NCI-H1694 (cell line): Measurements from ENCODE around the gene MRAS.
"Not testable (repeated sequence)": the region's sequence is repeated elsewhere in the genome, so short reads cannot be mapped to it uniquely, and the experiment has no call there.

Source experiments
- DNase-seq: peaks from one replicate; lab custom pipeline; 2025; lab: John Stamatoyannopoulos, UW

Gene MRAS

DNA sequence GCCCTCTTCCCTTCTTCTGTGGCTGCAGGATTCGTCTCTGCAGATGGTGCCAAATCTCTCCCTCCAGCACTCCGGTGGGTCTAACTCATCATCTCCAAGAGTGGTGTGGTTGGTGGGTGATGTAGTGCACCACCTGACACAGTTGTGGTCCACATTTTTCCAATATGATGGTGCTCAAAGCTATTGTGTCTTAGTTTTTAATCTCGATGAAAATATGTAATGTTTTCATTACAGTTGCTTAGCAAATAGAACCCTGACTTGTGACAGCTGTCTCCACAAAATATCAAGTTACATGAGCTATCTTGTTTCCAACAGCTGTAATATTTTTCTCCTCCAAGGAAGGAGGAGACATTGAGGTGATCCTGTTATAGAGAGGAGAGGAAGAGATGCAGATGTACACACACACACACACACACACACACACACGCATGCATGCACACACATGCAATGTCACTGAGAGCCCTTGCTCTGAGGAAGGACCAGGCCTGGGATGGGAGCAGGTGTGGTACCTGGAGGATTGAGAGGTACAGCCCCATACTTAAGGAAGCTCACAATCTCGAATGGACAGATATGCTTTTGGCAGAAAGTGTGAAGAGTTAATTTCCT lies 70.3 kb downstream of the MRAS start:
- DNase-seq = no peak

- no peak for DNase-seq
Observed at GRCh38 chr3:138423316-138423715, 74.9 kb downstream of the MRAS start.

GRCh38 chr3:138424323-138424722 lies 75.9 kb downstream of the MRAS start:
- DNase-seq = no peak

GRCh38 chr3:138426211-138426610 lies 77.8 kb downstream of the MRAS start:
- DNase-seq = peak; percentile 10

DNA sequence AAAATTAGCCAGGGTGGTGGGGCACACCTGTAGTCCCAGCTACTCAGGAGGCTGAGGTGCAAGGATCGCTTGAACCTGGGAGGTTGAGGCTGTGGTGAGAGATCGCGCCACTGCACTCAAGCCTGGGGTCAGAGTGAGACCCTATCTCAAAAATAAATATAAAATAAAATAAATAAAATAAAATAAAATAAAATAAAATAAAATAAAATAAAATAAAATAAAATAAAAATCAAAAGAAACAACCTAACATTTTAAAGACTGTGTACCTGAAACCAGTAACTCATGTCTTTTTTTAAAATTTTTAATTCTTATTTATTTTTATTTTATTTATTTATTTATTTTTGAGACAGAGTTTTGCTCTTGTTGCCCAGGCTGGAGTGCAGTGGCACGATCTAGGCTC lies 78.4 kb downstream of the MRAS start:
- not testable (repeated sequence) for DNase-seq

DNA sequence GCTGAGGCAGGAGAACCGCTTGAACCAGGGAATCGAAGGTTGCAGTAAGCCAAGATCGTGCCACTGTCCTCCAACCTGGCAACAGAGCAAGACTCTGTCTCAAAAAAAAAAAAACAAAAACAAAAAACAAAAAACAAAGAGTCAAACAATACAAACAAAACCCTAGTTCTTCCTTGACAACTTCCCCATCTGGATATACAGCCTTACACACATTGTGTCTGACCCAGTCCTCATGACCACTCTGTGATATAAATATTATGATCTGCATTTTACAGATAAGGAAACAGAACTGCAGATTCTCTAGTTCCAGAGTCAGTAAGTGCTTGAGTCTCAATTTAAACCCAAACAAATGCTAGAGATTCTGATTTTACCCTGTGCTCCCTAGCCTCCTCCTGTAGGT lies 81.3 kb downstream of the MRAS start:
- DNase-seq = no peak

- no peak for DNase-seq
Observed at GRCh38 chr3:138432576-138433240, 84.3 kb downstream of the MRAS start.

- no peak for DNase-seq
Observed at GRCh38 chr3:138433892-138434275, 85.5 kb downstream of the MRAS start.

GRCh38 chr3:138434276-138434874 lies 86.0 kb downstream of the MRAS start, which contains the start of gene ESYT3:
TSS of gene ESYT3 (plus strand) at chr3:138434616. CDS start at chr3:138434799, 183 bp downstream.
- DNase-seq = no peak

DNA sequence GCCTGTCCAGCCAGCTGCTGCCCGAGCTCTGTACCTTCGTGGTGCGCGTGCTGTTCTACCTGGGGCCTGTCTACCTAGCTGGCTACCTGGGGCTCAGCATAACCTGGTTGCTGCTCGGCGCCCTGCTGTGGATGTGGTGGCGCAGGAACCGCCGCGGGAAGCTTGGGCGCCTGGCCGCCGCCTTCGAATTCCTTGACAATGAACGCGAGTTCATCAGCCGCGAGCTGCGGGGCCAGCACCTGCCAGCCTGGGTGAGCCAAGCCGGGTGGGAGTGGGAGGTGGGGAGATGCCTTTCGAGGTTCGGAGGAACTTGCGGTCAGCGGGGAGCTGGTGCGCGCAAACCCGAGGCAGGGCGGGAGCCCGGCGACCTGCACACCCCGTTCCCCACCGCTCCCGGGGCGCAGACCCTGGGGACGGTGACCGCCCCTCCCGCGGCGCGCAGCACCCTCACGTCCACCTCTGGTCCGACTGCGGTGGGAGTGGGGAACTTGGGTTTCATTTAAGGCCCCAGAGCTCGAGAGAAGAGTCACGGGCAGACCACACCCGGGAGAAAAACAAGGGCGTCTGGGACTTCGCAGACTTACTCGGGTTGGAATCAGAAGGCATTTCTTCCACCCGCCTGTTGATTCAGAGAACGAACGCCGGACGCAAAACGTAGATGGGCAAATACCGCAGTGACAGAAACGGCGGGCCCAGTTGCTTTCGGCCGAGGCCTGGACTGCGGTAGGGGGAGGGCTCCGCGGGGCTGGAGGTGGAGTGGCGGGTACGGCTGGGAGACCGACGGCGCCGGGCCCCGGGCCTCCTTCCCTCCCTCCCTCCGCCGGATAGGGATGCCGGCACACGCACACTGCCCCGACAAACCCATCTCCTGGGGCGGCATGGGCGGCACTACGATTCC lies 86.7 kb downstream of the MRAS start:
- no peak for DNase-seq

GRCh38 chr3:138435840-138436239 lies 87.5 kb downstream of the MRAS start:
- DNase-seq = no peak

GRCh38 chr3:138437281-138437680 lies 88.9 kb downstream of the MRAS start:
- no peak for DNase-seq

DNA sequence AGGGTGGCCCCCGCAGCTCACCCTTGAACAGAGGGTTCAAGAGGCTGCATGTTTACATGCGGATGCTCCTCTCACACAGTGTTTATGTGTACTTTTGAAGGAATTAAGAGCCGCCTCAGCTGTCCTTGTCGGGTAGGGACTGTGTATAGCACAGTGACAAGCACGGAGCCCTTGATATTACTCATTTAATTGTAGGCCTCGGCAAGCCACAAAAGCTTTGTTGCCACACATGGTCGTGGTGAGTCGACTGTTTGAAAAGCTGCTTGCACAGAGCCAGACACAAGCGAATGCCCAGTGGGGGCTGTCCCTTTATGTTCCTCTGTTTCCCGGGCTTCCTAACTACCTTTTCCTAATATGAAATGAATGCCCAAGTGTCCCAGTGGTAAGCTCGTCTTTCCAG lies 90.5 kb downstream of the MRAS start:
- DNase-seq = no peak

- no peak for DNase-seq
Observed at GRCh38 chr3:138439646-138440045, 91.3 kb downstream of the MRAS start.

GRCh38 chr3:138440121-138440521 lies 91.7 kb downstream of the MRAS start:
- no peak for DNase-seq

- no peak for DNase-seq
Observed at GRCh38 chr3:138440596-138440995, 92.2 kb downstream of the MRAS start.

DNA sequence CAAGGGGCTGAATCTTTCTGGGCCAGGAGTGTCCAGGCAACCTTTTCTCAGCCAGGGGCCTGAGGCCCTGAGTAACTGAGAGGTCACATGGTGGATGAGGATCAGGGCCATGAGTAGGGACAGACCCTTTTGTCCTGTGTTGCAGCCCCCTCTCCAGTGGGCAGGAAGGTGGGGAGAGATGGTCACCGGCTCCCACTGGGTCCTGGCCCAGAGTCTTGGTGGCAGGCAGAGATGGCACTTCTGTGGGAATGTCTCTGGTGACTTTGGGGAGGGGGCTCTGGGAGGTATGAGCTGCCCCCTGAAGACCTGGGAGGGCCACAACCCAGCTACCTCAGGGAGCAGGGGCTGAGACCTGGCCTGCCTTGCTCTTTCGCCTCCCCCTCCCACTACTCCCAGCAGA lies 92.9 kb downstream of the MRAS start:
- DNase-seq = no peak

DNA sequence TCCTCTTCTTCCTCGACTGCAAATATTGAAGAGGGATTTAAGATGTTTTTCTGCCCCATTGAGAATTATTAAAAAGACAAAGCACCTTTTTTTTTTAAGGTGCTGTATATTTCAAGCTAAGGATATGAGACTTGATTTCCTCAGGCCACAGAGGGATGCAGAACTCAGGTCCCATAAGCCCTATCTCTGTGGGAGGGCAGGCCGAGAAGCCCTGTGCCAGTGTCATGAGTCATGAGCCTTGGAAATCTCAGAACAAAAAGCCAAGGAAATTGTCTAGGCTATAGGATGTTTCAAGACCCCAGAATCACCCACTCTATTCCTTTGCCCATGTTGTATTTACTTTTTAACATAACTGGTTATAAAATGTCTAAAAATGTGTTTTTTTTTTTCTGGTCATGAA lies 93.4 kb downstream of the MRAS start:
- DNase-seq = no peak

- no peak for DNase-seq
Observed at GRCh38 chr3:138442433-138442832, 94.1 kb downstream of the MRAS start.

GRCh38 chr3:138443091-138443490 lies 94.7 kb downstream of the MRAS start:
- DNase-seq = no peak

GRCh38 chr3:138443521-138444503 lies 95.4 kb downstream of the MRAS start:
- no peak for DNase-seq
